NT2/D1 (cell line): Measurements from ENCODE around the gene NACC2.

ENCODE experiments used
- DNase-seq: peaks from one replicate; pipeline ENCODE4 v3.0.0-alpha.2; 2011; ENCODE audit warnings: low read depth, low spot score
- H3K27me3 ChIP-seq: 2 replicates; pipeline ENCODE4 v1.6.0; 2011; ENCODE audit warnings: mild to moderate bottlenecking; ENCODE audit not compliant: insufficient read length, insufficient read depth
- H3K36me3 ChIP-seq: 2 replicates; pipeline ENCODE4 v1.6.1; 2011; ENCODE audit warnings: mild to moderate bottlenecking, low read length, mixed read lengths; ENCODE audit not compliant: insufficient read depth, insufficient read length
- H3K4me1 ChIP-seq: 2 replicates; pipeline ENCODE4 v1.5.1; 2011; ENCODE audit not compliant: insufficient read depth, insufficient read length
- H3K4me3 ChIP-seq: 2 replicates; pipeline ENCODE4 v1.5.1; 2011; ENCODE audit warnings: low read depth; ENCODE audit not compliant: insufficient read length
- H3K9ac ChIP-seq: 2 replicates; pipeline ENCODE4 v1.6.0; 2011; ENCODE audit warnings: low read depth; ENCODE audit not compliant: insufficient read length
- H3K9me3 ChIP-seq: 2 replicates; pipeline ENCODE4 v1.5.1; 2011; ENCODE audit warnings: mild to moderate bottlenecking, low read length; ENCODE audit not compliant: insufficient read depth
- SUZ12 ChIP-seq: IDR thresholded peaks from 2 replicates; pipeline ENCODE4 v1.6.1; 2011; ENCODE audit not compliant: insufficient read length, insufficient read depth; ENCODE audit errors: extremely low read depth
- YY1 ChIP-seq: IDR thresholded peaks from 2 replicates; pipeline ENCODE4 v1.6.1; 2011; ENCODE audit not compliant: insufficient read length, insufficient read depth
- ZNF274 ChIP-seq: IDR thresholded peaks from 2 replicates; pipeline ENCODE4 v1.6.1; 2011; ENCODE audit warnings: mild to moderate bottlenecking, low read depth, low read length

NACC2 gene, protein sequence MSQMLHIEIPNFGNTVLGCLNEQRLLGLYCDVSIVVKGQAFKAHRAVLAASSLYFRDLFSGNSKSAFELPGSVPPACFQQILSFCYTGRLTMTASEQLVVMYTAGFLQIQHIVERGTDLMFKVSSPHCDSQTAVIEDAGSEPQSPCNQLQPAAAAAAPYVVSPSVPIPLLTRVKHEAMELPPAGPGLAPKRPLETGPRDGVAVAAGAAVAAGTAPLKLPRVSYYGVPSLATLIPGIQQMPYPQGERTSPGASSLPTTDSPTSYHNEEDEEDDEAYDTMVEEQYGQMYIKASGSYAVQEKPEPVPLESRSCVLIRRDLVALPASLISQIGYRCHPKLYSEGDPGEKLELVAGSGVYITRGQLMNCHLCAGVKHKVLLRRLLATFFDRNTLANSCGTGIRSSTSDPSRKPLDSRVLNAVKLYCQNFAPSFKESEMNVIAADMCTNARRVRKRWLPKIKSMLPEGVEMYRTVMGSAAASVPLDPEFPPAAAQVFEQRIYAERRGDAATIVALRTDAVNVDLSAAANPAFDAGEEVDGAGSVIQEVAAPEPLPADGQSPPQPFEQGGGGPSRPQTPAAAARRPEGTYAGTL

DNA sequence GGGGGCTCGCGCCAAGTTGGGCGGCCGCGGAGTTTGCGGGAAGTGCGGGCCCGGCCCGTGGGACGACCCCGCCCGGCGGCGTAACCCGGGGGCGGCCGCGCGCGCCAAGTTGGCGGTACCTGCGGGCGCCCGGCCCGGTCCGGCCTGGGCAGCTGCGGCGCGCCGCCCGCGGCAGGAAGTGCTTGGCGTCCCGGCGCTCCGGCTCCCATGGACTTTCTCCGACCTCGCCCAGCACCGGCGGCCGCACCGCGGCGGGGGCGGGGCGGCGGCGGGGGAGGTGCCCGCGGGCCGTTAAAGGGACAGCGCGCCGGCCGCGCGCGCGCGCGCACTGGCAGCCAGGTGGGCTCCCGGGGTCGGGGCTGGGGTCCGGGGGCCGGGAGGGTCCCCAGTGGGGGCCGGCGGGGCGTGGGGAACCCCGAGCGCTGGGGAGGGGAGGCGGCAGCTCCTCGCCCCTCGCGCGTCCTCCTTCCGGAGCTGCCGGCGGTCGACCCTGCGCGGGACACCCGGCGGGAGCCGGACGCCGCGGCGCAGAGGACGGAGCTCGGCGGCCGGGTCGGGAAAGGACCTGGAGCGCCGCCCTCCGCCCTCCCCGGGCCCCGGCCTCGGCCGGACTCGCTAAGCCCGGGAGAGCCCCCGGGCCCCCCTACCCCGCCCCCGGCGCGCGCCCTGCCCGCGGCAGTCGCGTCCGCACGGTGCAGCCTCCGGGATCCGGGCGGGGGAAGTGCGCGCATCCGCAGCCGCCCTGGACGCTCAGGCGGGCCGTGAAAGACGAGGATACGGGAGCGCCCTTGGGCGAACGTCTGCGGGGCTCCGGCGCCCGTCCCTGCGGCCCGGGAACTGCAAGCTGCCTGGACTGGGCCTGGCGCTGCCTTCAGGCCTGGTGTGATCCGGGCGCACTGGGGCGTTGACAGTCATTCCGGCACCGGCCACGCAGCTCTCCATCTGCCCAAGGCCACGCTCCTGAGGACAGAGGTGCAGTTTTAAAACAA lies at the start of gene NACC2:
Gene NACC2 (minus strand): TSS at position 220 of the 989 bp plus-strand sequence. CDS start 44,768 bp downstream, outside the sequence.
- peaks cover 12% of the 10 kb centered on the region for H3K36me3 ChIP-seq
- peak within 1 kb of the TSS; percentile 65 for H3K4me3 ChIP-seq
- DNase-seq: no peak
- peaks cover 11% of the 10 kb centered on the region for H3K27me3 ChIP-seq
- H3K9ac ChIP-seq: peak within 1 kb of the TSS; percentile 87
- peaks cover 39% of the 10 kb centered on the region for H3K4me1 ChIP-seq
- no peaks in the 10 kb centered on the region for H3K9me3 ChIP-seq
- no peak for TF ChIP-seq SUZ12
- TF ChIP-seq ZNF274: no peak
- no peak for TF ChIP-seq YY1

DNA sequence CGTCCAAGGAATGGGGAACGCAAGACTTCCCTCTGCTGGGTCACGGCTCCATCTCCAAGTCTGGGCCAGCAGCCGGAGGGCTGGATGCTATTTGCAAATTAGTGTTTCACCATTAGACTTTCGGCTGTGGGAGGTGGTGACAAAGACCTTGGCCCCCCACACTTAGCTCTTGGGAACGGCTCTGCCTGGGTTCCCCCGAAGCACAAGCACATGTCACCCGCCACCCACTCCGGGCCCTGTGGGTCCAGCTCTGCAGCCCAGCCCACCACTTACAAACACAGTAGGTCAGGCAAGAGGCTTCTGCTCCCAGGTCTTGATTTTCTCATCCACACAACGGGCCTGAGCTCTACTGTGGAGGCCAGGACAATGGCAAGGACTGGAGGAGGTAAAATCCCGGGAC lies 49.4 kb upstream of the NACC2 start:
- H3K9me3 ChIP-seq: no peaks in the 10 kb centered on the region
- no peak for DNase-seq
- no peak overlapping the region for H3K9ac ChIP-seq
- H3K4me3 ChIP-seq: no peak overlapping the region
- no peaks in the 10 kb centered on the region for H3K27me3 ChIP-seq
- H3K4me1 ChIP-seq: peaks cover 45% of the 10 kb centered on the region
- no peaks in the 10 kb centered on the region for H3K36me3 ChIP-seq
- TF ChIP-seq ZNF274: no peak
- no peak for TF ChIP-seq YY1
- no peak for TF ChIP-seq SUZ12

DNA sequence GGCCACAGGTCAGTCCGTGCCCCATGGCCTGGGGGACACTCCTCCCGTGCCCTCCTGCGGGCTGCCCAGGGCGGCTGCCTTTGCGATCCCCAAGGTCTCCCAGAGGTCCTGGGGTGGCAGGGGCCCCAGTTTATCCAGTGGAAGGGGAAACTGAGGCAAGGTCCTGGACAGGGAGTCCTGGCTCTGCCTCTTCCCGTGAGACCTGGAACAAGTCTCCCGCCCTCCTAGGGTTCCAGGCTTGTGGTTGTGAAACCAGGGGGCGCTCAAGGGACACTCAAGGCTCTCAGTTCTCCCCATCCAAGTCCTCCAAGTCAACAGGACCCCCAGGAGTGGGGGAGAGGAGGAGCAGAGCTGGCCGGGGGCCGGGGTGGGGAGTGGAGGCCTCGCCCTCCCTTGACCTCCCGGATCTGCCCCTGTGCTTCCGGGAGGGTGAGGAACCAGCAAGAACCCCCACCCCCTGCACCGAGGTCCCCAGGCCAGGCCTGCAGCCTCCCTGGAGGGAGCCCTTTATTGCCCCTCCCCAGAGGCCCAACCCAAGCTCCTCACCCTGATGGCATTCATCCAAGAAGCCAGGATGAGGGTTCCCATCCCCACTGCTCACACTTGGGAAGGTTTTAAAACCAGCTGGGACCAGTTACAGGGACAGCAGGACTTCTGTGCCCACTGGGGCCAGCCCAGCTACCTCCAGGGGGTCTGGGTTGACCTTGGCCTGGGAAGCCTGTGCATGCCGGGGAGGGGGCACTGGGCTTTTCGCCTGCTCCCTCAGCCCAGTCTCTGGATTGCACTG lies 48.3 kb upstream of the NACC2 start:
- H3K4me3 ChIP-seq: no peak overlapping the region
- peaks cover 41% of the 10 kb centered on the region for H3K4me1 ChIP-seq
- peak; percentile 74 for DNase-seq
- no peaks in the 10 kb centered on the region for H3K36me3 ChIP-seq
- H3K27me3 ChIP-seq: no peaks in the 10 kb centered on the region
- peak overlapping the region; percentile 17 for H3K9ac ChIP-seq
- no peaks in the 10 kb centered on the region for H3K9me3 ChIP-seq
- TF ChIP-seq ZNF274 (no peak), YY1 (no peak)

DNA sequence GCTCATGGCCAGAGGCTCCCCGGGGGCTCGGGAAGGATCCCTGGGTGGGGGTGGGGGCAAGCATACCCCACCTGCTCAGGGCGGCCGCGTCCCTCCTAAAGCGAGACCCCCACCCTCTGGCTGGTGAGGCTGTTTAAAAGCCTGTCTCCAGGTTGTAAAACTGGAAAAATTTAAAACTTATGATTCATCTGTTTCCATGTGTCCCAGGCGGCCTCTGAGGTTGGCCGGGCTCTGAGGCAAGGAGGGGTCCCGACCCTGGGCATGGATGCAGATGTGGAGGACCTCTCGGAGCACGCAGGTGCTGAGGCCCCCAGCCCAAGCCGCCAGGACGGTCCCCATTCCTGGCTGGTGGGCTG lies 47.7 kb upstream of the NACC2 start:
- H3K4me1 ChIP-seq: peaks cover 37% of the 10 kb centered on the region
- TF ChIP-seq SUZ12 (no peak), ZNF274 (no peak), YY1 (no peak)
- no peaks in the 10 kb centered on the region for H3K27me3 ChIP-seq
- H3K4me3 ChIP-seq: no peak overlapping the region
- no peaks in the 10 kb centered on the region for H3K36me3 ChIP-seq
- no peak for DNase-seq
- H3K9me3 ChIP-seq: no peaks in the 10 kb centered on the region
- peak overlapping the region; percentile 5 for H3K9ac ChIP-seq

DNA sequence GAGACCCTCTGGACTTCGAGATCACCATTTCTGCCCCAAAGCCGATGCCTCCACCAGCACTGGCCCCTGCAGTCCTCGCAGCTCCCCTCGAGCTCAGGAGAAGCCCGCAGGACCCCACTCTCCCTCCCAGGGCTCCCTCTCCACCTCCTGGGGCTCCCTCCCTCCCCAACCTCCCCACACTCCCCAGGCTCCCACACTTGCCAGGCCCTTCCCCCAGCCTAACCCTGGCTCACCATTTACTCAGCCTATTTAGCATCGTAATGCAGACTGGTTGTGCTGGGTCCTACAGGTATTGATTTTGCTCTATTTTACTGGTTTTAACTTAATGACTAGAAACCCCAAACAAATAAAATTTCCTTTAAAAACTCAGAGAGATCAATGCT lies 47.3 kb upstream of the NACC2 start:
- no peak for TF ChIP-seq ZNF274
- no peak for TF ChIP-seq YY1
- no peak for TF ChIP-seq SUZ12
- Histone ChIP-seq H3K4me1 (peaks cover 35% of the 10 kb centered on the region), H3K9ac (peak overlapping the region; percentile 15)

DNA sequence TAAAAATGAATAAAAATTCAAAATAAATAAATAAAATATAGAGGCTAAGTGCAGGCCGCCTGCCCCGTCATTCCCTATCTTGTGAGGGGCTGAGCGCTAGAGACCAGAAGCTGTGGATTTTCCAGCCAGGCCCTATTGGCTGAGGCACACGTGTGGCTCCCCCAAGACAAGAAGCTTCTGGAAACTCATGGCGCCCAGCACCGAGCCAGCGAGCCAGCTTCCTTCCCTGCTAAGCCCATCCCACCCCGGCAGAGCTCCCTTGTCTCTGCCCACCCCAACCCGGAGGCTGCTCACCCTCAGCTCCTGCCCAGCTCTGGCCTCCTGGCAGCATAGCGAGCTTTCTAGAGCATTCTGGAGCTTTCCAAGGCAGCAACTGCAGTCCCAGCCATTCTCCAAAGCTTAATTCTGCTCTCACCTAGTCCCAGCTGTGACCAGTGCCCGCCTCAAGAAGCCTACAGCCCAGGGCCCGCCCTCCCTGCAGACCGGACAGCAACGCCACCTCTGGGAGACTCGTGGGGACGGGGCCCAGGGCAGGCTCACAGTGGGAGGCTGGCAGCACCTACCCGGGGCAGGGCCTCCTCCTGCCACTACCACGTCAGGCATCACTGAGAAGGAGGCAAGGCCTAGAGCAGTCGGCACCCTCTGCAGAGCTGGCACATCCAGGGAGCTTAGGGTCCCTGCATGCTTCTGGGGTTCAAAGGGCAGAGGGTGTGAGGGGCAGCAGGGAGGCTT lies 46.8 kb upstream of the NACC2 start:
- peak overlapping the region; percentile 15 for H3K9ac ChIP-seq
- H3K36me3 ChIP-seq: no peaks in the 10 kb centered on the region
- TF ChIP-seq ZNF274 (no peak), YY1 (no peak), SUZ12 (no peak)

More for the DNA sequence above, 47.3 kb upstream of the NACC2 start:
- Histone ChIP-seq H3K9me3 (no peaks in the 10 kb centered on the region), H3K36me3 (no peaks in the 10 kb centered on the region), H3K27me3 (no peaks in the 10 kb centered on the region), H3K4me3 (no peak overlapping the region)
- DNase-seq: no peak

More for the DNA sequence above, 46.8 kb upstream of the NACC2 start:
- no peak overlapping the region for H3K4me3 ChIP-seq
- H3K4me1 ChIP-seq: peaks cover 29% of the 10 kb centered on the region
- DNase-seq: no peak
- H3K27me3 ChIP-seq: no peaks in the 10 kb centered on the region
- H3K9me3 ChIP-seq: no peaks in the 10 kb centered on the region
